SKM-1 (cell line): Measurements from ENCODE around the gene TSPAN9.

Source experiments
- DNase-seq: peaks from one replicate; lab custom pipeline; 2025; ENCODE audit not compliant: unreplicated experiment; lab: John Stamatoyannopoulos, UW

Gene TSPAN9

DNA sequence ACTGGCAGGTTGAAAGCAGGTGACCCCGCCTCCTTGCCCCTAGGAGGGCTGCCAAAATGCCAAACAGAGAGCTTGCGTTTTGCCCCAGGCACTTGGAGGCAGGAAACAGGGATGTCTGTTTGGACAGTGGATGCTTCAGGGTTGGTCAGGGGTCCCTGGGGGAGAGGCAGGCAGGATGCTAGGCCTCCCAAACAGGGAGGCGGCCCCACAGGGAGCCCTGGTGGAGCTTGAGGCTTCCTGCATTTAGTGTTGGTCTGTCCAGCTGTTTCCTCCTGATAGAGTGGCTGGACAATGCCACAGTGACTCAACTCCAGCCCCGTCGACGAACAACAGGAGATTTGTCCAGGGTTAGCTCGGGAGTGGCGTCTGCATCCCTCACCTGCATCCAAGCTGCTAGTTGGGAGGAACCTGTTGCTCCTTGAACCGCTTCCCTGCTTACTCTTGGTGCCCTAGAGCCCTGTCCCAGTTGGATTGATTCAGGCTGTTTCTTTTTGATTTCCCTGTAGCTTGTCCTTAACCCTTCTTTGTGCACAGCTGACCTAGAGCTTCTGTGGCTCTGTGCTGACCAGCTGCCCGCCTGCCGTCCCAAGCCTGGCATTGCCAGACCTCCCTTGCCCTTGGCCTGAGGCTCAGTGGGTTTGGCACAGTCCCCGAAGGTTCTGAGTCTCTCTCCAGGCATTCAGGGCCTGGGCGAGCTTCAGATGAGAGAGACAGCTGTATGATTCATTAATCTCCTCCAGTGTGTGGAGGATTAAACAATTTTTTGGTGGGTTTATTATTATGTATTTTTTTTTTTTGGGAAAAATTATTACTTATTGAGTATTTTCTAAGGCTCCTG lies 45.9 kb downstream of the TSPAN9 start:
- DNase-seq = no peak

DNA sequence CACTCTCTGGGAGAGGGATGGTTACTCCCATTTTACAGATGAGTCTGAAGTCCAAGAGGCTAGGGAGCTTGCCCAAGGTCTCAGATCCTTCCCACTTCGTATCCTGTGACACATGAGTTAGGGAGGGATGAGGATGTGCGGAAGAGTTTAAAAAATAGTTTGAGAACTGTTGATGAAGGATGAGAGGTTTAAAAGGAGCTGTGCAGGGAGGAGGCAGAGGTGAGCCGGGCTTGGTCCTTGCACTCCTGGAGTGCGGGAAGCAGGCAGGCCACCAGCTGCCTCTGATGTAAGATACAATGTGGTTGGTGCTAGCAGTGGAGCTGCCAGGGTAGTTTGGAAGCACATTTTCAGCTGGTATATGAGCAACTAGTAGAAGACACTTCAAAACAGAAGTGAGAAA lies 46.5 kb downstream of the TSPAN9 start:
- DNase-seq = no peak

DNA sequence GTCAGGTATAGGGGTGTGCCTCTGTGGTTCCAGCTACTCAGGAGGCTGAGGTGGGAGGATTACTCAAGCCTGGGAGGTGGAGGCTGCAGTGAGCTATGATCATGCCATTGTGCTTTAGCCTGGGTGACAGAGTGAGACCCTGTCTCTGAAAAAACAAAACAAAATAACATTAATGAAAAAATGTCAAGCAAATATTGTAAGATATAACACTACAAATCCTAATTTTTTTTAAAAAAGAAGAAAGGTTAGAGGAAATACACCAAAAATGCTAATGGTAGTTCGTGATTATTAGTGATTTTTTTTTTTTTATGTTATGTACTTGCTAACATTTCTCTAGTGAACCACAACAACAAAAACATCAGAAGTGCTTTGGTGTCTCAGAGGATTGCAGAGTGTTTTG lies 47.7 kb downstream of the TSPAN9 start:
- DNase-seq = no peak

DNA sequence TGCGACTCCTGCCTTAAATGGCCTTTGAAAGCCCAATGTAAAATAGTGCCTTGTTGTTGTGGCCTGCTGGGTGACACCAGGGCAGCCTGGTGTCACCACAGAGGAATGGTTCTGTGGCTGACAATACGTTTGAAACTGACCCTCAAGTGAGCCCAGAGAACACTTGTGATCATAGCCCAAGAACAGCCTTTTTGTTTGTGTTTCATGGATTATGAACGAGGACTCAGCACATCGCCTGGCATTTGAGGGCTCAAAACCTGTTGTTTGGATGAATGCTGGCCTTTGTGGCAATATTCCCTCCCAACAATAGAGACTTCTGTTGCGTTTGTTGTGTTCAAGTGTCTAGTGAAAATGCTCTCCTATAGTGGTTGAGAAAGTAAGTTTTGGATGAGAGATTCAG lies 48.5 kb downstream of the TSPAN9 start:
- no peak for DNase-seq

DNA sequence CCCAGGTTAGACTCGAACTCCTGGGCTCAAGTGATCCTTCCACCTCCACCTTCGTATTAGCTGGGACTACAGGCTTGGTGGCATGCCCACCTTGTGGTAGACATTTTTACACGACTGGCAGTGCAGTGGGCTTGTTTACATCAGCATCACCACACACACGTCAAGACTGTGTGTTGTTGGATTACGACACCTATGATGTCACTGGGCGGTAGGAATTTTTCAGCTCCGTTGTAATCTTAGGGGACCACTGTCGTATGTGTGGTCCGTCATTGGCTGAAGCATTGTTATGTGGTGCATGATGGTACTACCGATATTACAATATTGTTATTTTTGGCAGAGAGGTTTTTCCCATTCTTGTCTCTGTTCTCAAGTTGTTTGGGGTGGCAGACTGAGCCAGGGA lies 50.7 kb downstream of the TSPAN9 start:
- DNase-seq = no peak

DNA sequence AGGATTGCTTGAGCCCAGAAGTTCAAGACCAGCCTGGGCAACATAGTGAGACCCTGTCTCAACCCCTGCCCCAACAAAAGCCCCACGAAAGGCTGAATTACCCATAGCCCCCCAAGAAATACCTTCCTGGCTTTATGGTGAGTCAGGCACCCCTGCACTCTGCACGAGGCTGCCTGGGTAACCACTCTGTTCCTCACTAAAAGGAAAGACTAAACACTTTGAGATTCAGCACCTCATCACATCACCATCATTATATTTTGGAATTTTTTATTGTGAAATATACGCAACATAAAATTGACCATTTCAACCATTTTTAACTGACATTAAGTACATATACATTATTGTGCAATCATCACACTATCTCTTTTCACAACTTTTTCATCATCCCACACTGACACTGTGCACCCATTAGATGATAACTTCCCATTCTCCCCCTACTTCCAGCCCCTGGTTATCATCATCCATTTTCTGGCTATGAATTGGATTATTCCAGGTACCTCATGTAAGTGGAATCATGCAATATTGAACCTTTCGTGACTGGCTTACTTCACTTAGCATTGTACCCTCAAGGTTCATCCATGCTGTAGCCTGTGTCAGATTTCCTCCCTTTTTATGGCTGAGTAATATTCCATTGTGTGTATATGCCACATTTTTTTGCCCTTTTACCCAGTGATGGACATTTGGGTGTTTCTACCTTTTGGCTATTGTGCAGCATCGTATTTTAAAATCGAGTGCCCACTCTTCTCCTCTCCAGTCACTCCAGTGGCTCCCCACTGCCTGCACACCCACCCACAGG lies 51.5 kb downstream of the TSPAN9 start:
- DNase-seq = no peak

DNA sequence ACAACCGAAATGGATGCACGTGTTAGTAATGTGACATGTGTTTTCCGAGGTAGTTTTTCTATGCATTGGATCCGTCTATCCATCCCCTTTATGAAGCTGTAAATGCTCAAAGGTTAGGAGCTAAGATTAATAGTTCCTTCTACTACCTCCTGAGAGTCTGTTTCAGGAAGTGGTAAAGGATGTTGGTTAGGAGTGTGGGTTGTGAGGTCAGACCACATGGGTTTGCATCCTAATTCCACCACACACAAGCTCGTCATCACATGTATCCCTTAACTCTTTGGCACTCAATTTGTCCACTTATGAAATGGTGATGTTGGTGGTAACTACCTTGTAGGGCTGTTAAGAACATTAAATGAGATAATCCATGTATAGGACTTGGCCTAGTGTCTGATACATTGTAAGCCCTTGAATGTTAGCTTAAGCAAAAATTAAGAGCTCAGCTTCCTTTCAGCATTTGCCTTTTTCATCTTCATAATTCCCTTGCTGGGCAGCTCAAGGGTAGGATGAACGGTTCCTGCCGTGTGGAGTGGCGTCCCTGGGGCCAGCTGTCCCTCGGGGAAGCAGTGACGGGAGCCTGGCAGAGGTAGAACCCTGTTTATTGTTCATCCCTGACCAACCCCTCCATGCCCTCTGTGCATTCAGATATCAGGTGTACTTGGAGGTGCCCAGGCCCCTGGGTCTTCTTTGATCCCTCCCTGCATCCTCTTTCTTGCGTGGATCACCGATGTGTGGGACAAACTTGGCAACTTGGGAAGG lies 52.3 kb downstream of the TSPAN9 start:
- DNase-seq = no peak

DNA sequence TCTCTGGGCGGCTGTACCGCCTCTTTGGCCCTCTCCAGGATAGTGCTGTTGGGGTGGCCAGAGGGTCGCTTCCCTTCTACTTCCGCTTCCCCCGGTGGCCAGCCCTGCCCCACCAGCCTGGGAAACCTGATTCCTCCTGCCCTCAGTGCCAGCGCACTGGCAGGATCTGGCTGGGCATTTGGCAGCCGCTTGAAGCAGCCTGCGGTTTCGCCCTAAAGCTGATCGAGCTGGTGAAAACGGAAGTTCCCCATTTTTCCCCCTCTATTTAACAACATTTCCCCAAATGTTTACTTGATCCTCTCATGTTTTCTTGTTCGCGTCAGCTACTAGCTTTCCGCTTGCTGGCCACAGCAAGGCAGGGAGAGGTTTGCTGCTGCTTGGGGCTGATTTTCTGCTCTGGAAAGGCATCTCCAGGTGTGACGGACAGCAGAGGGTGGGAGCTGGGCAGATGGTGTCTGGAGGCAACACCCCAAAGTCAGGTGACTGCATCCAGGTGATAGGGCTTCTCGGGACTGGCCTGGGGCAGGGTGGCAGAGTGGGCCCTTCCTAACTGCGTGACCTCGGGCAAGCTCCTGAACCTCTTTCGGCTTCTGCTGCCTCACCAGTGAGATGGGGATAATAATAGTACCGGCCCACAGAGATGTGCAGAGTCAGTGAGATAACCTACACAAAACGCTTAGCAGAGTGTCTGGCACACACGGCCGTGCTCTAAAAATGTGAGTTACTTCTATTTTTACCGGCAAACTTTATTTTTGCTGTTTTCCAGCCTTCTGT lies 53.1 kb downstream of the TSPAN9 start:
- DNase-seq = no peak

DNA sequence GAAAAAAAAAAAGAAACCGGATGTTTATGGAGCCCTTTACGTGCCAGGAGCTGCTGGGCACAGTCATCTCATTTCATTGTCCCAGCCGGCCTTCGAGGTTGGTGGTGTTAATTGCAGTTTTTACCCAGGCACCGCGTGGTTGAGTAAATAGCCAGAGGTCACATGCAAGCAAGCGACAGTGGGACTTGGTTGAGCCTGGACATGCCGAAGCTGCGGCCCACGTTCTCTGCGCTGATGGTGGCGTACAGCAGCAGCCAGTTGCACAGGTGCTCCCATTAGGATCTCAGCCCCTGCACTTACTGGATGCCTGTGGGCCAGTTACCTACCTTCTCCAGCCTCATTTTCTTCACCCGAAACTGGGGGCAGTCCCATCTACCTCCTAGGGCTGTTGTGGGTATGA lies 54.0 kb downstream of the TSPAN9 start:
- no peak for DNase-seq

DNA sequence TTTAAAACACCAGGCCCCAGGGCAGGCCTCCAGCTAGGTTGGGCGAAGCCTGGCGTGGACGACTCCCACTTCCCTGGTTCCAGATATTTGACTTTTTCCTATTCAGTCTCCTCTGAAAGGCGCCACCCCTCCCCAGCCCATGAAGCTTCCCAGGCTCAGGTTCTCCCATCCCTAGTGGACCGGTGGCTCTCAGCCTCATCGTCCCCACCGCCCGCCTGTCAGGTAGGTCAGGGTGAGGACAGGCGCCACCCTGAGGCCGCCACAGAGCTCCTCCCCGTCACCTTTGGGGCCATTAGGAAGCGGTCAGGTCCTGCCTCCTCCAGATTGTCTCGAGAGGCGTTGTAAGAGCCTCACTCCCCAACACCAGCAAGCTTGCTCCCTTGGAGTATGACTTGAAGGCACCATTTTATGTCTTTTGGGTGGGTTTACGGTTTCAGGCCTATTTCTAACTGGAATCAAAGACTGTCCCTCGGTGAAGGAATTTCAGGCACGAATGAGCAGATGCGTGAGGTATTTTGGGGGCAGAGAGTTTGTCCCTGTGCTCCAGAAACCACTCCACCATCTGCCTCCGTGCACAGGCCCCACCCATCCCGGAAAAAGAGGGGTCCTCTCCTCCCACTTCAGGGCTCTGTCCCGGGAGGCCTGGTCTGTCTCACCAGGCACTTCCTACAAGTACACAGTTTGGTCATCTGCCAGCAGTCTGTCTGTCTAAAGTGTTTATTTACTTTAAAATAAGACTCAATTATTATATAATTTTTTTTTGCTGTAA lies 55.6 kb downstream of the TSPAN9 start:
- DNase-seq = no peak

DNA sequence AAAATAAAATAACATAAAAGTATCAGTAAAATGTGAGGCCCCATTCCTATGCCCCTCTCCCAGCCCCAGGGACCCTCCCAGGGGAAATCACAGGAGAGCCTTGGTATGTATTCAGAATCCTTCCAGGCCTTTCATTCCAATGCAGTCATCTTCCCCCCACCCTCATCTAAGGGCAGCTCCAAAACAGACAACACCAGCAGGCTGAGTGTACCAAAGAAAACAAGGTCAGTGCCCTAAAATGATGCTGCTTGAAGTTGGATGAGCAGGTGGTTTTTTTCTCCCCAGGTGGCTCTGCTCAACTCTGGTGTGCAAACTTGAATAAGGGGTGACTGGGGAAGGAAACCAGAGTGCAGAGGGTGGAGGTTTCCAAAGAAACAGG lies 56.2 kb downstream of the TSPAN9 start:
- no peak for DNase-seq

DNA sequence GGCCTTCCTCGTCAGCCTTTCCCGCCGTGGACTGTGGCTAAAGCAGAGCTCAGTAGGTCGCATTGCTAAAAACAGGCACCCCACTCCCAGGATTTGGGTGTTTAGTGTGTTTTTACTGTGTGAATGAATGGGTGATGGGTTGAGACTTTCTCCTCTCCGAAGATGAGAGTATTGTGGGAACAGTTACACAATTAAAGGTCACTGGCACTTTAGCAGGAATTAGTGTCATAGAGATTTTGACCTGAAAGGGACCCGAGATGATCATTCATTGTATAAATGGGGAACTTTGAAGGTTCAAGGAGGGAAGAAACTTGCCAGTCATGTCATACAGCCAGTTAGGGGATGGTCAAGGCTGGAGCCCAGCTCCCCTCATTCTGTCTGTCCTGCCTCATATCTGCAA lies 56.9 kb downstream of the TSPAN9 start:
- DNase-seq = no peak

DNA sequence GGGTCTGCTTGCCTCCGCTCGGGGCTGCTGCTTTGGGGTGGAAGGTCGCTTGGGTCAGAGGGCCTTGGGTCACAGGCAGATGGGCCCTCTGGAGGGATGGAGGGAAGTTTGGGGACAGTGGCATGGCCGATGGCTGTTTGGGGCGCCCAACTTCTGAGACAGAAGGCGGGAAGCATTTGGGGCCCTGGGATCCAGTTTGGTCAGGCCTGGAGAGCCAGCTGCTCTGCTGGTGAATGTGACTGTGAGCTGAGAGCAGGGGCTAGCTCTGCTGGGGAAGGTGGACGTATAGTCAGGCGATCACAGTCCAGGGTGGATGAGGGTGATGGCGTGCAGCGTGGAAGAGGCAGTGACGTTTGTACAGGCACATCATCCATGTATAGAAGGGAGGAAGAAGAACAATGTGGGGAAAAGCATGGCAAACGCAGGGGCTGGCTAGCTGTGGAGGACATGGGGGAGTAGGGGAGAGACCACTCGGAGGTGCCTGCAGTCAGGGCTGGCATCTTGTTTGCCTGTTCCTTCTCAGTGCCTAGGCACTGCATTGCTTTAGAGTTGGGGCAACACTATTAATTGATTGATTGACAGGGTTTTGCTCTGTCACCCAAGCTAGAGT lies 57.5 kb downstream of the TSPAN9 start:
- no peak for DNase-seq

DNA sequence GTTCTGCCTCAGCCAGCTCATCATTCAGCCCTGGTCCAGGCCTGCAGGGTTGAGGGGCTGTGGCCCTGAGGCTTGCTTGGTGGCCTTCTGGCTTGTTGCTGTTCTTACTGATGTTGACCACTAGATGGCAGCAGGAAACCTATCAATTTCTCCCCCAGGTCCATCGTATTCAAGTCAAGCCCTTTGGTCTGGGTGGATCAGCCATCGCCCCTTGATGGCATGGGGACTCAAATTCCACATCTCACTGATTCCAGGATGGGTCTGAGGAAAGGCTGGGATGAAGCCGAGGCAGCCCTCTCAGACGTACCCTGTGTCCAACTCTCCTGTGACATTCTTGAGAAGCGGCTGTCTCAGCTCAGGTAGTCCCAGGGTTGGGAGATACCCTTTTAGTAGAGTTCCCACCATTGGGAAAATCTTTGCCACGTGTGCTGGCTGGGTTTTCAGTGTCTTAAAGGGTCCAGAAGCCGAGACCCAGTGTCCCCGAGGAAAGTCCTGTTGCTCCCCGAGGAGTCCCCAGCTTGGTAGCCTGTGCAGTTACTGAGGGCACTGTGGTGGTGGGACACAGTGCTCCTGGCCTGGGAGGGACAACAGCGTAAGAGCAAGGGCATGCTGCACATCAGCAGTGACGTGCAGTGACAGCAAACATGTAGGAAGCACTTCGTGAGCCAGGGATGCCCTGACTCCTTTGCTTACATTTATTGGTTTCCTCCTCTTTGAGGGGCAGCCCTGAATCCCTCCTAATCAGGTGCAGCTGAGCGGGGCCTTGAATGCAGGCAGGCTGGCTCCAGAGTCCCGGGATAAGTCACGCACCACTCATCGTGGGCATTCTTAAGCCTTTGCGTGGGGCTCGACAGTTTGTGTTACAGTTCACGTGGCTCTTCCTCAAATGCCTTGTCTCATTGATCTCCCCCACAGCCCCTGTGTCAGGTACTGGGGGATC lies 58.6 kb downstream of the TSPAN9 start:
- no peak for DNase-seq

DNA sequence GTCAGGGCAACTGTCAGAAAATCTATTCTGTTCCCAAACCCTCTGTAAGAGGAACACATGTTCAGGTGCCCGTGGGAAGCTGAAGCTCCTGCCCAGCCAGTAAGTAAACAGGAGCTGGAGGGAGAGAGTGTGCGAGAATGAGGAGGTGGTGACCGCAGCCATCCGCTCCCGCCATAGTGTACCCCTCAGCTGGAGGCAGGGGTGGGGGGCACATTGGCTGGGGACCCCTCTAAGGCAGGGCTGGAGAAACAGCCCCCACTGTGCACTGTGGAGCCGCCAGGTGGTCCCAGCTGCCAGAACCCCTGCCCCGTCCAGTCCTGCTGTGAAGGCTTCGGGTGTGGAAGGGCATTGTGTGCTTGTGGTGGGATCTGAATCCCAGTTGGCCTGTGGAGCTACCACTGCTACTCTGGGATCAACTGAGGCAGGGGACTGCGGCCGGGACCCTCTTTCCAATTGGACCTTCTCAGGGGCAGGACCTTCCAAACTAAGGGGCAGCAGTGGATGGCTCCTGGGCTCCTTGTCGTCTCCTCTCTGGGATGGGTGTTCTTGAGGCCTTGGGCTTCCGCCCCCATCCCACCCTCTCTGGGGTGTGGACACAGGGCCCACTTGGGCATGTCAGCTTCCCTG lies 59.6 kb downstream of the TSPAN9 start:
- no peak for DNase-seq

DNA sequence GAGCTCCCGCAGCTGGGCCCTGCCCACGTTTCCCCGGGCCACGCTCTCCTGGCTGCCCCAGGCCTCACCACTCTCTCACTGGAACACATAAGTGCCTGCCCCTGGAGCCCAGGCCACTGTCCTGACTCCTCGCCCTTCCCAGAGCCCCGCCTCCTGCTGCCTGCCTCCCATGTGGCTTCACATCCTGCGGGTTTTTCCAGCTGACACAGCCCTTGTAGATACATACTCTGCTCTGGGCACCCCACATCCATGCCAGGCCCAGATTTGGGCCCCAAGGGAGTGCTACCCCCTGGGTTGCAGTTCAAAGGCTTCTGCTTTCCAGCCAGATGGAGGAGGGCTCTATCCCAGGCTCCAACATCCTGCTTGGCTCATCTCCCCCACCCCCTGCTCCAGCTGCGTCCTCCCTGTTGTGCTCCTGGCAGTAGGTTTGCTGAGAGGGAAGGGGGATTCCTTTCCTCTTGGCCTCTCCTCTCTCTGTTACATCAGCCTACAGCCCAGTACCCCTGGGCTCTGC lies 60.1 kb downstream of the TSPAN9 start:
- DNase-seq = no peak

DNA sequence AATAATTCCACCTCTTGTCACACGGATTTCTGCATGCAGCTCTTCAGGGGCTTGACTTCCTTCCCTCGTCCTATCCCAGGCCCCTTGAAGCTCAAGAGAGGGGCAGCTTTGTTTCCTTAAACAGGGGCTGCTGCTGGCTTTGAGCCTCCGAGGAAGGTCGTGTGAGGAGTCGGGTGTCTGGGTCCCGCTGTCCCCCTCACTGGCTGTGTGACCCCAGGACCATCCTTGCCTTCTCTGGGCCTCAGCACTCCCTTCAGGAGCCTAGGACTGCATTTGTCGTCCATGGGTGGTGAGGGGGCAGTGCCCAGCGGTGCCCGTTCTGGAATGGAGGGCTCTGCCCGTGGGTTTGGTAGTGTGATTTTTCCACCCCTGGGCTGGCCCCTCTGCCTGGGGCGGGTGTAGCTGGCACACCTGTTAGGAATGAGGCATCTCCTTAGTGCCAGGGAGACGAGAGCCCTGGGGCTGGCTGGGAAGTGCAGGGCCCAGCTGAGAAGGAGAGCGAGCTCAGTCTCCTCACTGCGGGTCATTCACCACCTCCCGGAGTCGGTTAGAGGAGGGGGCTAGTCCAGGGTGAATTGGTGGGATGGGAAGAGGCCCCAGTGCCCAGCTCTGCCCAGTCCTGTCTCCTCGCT lies 60.8 kb downstream of the TSPAN9 start:
- no peak for DNase-seq
